Lung (tissue), 12 donors: ENCODE measurements around the gene HOXD11. TPM values are rescaled to one million over a fixed set of nuclear protein-coding genes. Genes with fewer than 3 reads are reported as not detected.

Source experiments
- ATAC-seq: fragments of 200-7000 bp; cut with Tn5 transposase; one replicate; pipeline ENCODE4 v1.9.1; 2020; ENCODE audit warnings: moderate number of reproducible peaks; ENCODE audit not compliant: insufficient read depth, low FRiP score
- DNase-seq, 3 donors: peaks; one replicate each; pipeline ENCODE4 v3.0.0-alpha.2; 2013 to 2017
- H3K27ac ChIP-seq, 2 donors: one replicate each; pipeline ENCODE4 v1.5.1; 2013; ENCODE audit warnings: mild to moderate bottlenecking in 2 of 2, moderate library complexity in 2 of 2, control low read depth in 1 of 2, inconsistent platforms in 1 of 2, low read depth in 1 of 2, low read length in 1 of 2
- H3K27me3 ChIP-seq, 3 donors: one replicate each; pipeline ENCODE4 v1.5.1; 2013; ENCODE audit warnings: low read length in 2 of 3; ENCODE audit not compliant: control insufficient read depth in 3 of 3, insufficient read depth in 3 of 3
- H3K36me3 ChIP-seq, 4 donors: one replicate each; pipeline ENCODE4 v1.5.1; 2013; ENCODE audit warnings: low read length in 4 of 4, mild to moderate bottlenecking in 1 of 4, moderate library complexity in 1 of 4; ENCODE audit not compliant: control insufficient read depth in 4 of 4, insufficient read depth in 4 of 4
- H3K4me1 ChIP-seq, 5 donors: one replicate each; pipeline ENCODE4 v1.5.1; 2013; ENCODE audit warnings: low read length in 5 of 5, mild to moderate bottlenecking in 2 of 5, moderate library complexity in 1 of 5; ENCODE audit not compliant: control insufficient read depth in 5 of 5, insufficient read depth in 5 of 5
- H3K4me3 ChIP-seq: one replicate; pipeline ENCODE4 v1.5.1; 2013; ENCODE audit warnings: mild to moderate bottlenecking, control low read depth, moderate library complexity
- H3K9ac ChIP-seq, 2 donors: one replicate each; pipeline ENCODE4 v1.5.1; 2013; ENCODE audit warnings: low read length in 2 of 2, control low read depth in 1 of 2; ENCODE audit not compliant: insufficient read depth in 1 of 2
- H3K9me3 ChIP-seq, 4 donors: one replicate each; pipeline ENCODE4 v1.5.1; 2013; ENCODE audit warnings: low read length in 3 of 4, mild to moderate bottlenecking in 1 of 4, moderate library complexity in 1 of 4; ENCODE audit not compliant: control insufficient read depth in 4 of 4, insufficient read depth in 3 of 4
- WGBS, 2 donors: extraction: QIAGEN DNeasy Blood & Tissue Kit; methylation state at CpG; one replicate each; pipeline ENCODE4 v1.1.7; 2013; 5-methylcytosine and 5-hydroxymethylcytosine counted together
- polyA plus RNA-seq, 2 donors: library from polyadenylated mRNA; stranded (reverse); fragments of 200-250 nt; gene quantifications; one replicate each; pipeline ENCODE4 v1.2.1, GENCODE V29; 2013
- total RNA-seq, 2 donors: library from RNA; depleted of rRNA in 1 of 2; stranded (reverse); fragments of >200 nt in 1 of 2; gene quantifications; one replicate each; pipeline ENCODE4 v1.2.1, GENCODE V29; 2014 to 2021
- TF ChIP-seq, protein P1 (sequence below): IDR thresholded peaks from 2 replicates; pipeline ENCODE4 v1.5.1; 2012; ENCODE audit warnings: mild to moderate bottlenecking; ENCODE audit errors: control extremely low read depth, extremely low read depth
- donor health status: control.
- donor health status: control.
- donor health status: Bipolar disorder and iron deficiency.
- donor health status: healthy.
- donor health status: DM: yes; HTN: yes; CAD: no.

HOXD11 gene
- total and polyA plus RNA-seq, 4 donors = not detected

DNA sequence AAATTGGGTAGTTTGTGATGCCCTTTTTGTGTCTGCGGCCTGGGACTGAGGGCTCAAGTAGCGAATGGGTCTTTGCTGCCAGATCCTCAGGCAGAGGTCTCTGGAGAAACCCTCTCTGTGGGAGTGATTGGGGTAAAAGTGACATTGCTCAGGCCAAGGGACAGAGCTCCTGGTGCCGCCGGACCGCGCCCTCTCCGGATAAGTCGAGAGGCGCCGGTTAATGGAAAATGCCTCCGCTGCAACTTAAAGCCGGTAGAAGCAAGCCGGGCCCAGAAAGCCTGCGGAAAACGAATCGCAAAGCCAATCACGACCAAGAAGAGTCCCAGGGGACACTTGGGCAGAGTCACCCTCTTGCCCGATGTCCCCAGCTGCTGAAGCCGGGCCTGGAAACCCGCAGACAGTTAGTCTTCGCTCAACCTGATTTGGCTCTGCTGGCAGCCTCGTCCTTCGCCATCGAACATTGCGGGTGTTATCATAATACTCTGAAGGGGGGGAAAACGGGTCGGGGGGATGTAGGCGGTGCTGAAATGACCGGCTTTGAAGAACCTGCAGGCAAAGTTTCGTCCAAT lies 7.8 kb upstream of the HOXD11 start:
- H3K9ac ChIP-seq = no peak overlapping the region
- 9 to 10% methylated on average over 30 of the region's 30 CpGs for WGBS, 2 donors
- TF ChIP-seq, protein P1, sequence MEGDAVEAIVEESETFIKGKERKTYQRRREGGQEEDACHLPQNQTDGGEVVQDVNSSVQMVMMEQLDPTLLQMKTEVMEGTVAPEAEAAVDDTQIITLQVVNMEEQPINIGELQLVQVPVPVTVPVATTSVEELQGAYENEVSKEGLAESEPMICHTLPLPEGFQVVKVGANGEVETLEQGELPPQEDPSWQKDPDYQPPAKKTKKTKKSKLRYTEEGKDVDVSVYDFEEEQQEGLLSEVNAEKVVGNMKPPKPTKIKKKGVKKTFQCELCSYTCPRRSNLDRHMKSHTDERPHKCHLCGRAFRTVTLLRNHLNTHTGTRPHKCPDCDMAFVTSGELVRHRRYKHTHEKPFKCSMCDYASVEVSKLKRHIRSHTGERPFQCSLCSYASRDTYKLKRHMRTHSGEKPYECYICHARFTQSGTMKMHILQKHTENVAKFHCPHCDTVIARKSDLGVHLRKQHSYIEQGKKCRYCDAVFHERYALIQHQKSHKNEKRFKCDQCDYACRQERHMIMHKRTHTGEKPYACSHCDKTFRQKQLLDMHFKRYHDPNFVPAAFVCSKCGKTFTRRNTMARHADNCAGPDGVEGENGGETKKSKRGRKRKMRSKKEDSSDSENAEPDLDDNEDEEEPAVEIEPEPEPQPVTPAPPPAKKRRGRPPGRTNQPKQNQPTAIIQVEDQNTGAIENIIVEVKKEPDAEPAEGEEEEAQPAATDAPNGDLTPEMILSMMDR = no peak
- no peak for DNase-seq
- ATAC-seq = no peak
- H3K27ac ChIP-seq = no peak overlapping the region
- H3K4me1 ChIP-seq = peaks cover 0 to 17% (median 5%) of the 10 kb centered on the region in 5 donors
- peaks cover 0 to 7% (median 0%) of the 10 kb centered on the region in 4 donors for H3K9me3 ChIP-seq
- no peak overlapping the region for H3K4me3 ChIP-seq
- no peaks in the 10 kb centered on the region for H3K36me3 ChIP-seq
- H3K27me3 ChIP-seq = peaks cover 23 to 98% (median 94%) of the 10 kb centered on the region in 3 donors

DNA sequence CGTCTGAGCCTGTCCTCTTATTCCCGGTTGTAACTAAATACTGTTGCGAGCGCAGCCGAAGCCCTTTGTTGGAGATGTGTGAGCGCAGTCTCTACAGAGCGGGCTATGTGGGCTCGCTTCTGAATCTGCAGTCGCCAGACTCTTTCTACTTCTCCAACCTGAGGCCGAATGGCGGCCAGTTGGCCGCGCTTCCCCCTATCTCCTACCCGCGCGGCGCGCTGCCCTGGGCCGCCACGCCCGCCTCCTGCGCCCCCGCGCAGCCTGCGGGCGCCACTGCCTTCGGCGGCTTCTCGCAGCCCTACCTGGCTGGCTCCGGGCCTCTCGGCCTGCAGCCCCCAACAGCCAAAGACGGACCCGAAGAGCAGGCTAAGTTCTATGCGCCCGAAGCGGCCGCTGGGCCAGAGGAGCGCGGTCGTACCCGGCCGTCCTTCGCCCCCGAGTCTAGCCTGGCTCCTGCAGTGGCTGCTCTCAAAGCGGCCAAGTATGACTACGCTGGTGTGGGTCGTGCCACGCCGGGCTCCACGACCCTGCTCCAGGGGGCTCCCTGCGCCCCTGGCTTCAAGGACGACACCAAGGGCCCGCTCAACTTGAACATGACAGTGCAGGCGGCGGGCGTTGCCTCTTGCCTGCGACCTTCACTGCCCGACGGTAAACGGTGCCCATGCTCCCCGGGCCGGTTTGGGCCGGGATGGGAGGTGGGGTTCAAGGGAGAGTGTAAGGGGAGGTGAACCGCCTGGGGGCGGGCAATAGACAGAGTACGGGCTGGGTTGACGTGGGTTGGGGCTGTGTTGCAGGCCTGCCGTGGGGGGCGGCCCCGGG lies 7.1 kb upstream of the HOXD11 start, which contains the start of gene HOXD12:
Gene HOXD12, plus strand, starts transcription at position 68 of the 819 bp plus-strand sequence. Its CDS starts 7 bp downstream, at position 75.
- H3K36me3 ChIP-seq = no peaks in the 10 kb centered on the region
- no peak within 1 kb of the TSS for H3K9ac ChIP-seq
- DNase-seq (no peak), ATAC-seq (no peak)
- H3K4me1 ChIP-seq = peaks cover 0 to 20% (median 5%) of the 10 kb centered on the region in 5 donors
- TF ChIP-seq, protein P1 = no peak
- H3K27ac ChIP-seq = no peak within 1 kb of the TSS
- no peak within 1 kb of the TSS for H3K4me3 ChIP-seq
- 4 to 7% methylated on average over 69 to 70 of the region's 70 CpGs for WGBS, 2 donors
- peaks cover 0 to 6% (median 0%) of the 10 kb centered on the region in 4 donors for H3K9me3 ChIP-seq
- peaks cover 29 to 98% (median 93%) of the 10 kb centered on the region in 3 donors for H3K27me3 ChIP-seq

DNA sequence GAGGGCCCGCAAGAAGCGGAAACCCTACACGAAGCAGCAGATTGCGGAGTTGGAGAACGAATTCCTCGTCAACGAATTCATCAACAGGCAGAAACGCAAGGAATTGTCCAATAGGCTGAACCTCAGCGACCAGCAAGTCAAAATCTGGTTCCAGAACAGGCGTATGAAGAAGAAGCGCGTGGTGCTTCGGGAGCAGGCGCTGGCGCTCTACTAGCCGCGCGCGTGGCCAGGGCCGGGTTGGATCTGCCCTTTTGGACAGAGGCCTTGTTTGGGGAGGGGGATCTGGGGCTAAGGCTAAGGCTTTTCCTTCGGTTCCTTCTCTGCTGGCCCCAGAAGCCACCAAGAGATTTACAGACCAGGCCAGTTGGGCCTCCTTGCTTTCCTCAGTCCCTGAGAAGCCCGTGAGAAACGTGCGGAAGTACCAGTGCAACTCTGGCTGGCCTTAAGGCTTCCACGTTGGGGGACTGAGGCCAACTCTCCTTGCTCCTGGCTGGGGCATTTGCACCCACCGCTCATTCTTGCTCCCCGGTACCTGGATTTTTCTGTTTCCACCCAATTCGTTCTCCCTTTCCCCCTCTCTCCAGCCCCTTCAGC lies 6.4 kb upstream of the HOXD11 start:
- TF ChIP-seq, protein P1 = no peak
- no peaks in the 10 kb centered on the region for H3K36me3 ChIP-seq
- peaks cover 0 to 20% (median 5%) of the 10 kb centered on the region in 5 donors for H3K4me1 ChIP-seq
- peaks cover 0 to 8% (median 0%) of the 10 kb centered on the region in 4 donors for H3K9me3 ChIP-seq
- 7 to 12% methylated on average over 27 to 28 of the region's 28 CpGs for WGBS, 2 donors
- no peak overlapping the region for H3K9ac ChIP-seq
- DNase-seq = no peak
- no peak for ATAC-seq
- no peak overlapping the region for H3K4me3 ChIP-seq
- H3K27ac ChIP-seq = no peak overlapping the region
- peaks cover 34 to 98% (median 93%) of the 10 kb centered on the region in 3 donors for H3K27me3 ChIP-seq
